Chondrocyte (in vitro differentiated cells): ENCODE measurements around the gene OLA1. TPM values are rescaled to one million over a fixed set of nuclear protein-coding genes. Genes with fewer than 3 reads are reported as not detected.

Experiments
- DNase-seq: peaks from one replicate; pipeline ENCODE4 v3.0.0; 2021; ENCODE audit warnings: mixed read lengths, low spot score
- H3K27ac Mint-ChIP-seq: one replicate; pipeline ENCODE4 v1.8.0; 2021; ENCODE audit warnings: mild to moderate bottlenecking, moderate library complexity, mixed read lengths; ENCODE audit not compliant: unreplicated experiment
- H3K27me3 Mint-ChIP-seq: 2 replicates; pipeline ENCODE4 v1.8.0; 2021; ENCODE audit warnings: low read depth, mixed read lengths
- H3K36me3 Mint-ChIP-seq: 2 replicates; pipeline ENCODE4 v1.8.0; 2021; ENCODE audit warnings: low read depth, mixed read lengths
- H3K4me1 Mint-ChIP-seq: 2 replicates; pipeline ENCODE4 v1.8.0; 2021; ENCODE audit warnings: low read depth, mild to moderate bottlenecking, mixed read lengths
- H3K4me3 Mint-ChIP-seq: one replicate; pipeline ENCODE4 v1.8.0; 2021; ENCODE audit warnings: mild to moderate bottlenecking, moderate library complexity, mixed read lengths; ENCODE audit not compliant: unreplicated experiment
- H3K9me3 Mint-ChIP-seq: 2 replicates; pipeline ENCODE4 v1.8.0; 2021; ENCODE audit warnings: low read depth, mixed read lengths
- total RNA-seq: library from RNA; stranded (reverse); gene quantifications from 3 replicates; pipeline ENCODE4 v1.2.1, GENCODE V29; 2021
- TF ChIP-seq, protein P1 (sequence below): fragments of 200-600 bp; sonication (generic); IDR thresholded peaks from 2 replicates; pipeline ENCODE4 v1.5.0; 2021; ENCODE audit warnings: antibody characterized with exemption, mild to moderate bottlenecking, moderate library complexity

The OLA1 gene
- total RNA-seq, 1 donor from 2014 or later, result 77.5 TPM

DNA sequence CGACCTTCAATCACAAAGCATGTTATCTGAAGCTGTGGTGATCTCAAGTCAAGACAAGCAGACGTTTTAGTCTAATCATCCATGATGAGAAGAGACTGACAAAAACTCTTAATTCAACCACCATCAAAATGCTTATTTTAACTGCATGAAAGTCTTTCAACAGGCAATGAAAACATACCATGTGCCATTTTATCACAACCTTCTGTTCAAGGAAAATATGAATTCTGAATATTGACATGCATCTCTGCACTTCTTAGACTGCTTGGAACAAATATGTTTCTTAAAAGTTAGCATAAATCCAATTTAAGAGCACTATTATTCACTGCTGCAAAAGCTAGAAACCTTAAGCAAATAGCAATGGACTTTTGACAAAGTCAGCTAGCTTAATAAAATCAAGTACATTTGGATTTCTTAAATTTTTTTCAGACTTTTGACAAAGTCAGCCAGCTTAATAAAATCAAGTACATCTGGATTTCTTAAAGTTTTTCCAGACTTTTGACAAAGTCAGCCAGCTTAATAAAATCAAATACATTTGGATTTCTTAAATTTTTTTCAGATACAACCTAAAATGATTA is 70.9 kb downstream of the OLA1 start:
- DNase-seq, result no peak
- peaks cover 24% of the 10 kb centered on the region for H3K9me3 Mint-ChIP-seq
- peaks cover 9% of the 10 kb centered on the region for H3K36me3 Mint-ChIP-seq
- no peak overlapping the region for H3K27ac Mint-ChIP-seq
- H3K27me3 Mint-ChIP-seq, result no peaks in the 10 kb centered on the region
- no peak overlapping the region for H3K4me3 Mint-ChIP-seq
- TF ChIP-seq, protein P1, sequence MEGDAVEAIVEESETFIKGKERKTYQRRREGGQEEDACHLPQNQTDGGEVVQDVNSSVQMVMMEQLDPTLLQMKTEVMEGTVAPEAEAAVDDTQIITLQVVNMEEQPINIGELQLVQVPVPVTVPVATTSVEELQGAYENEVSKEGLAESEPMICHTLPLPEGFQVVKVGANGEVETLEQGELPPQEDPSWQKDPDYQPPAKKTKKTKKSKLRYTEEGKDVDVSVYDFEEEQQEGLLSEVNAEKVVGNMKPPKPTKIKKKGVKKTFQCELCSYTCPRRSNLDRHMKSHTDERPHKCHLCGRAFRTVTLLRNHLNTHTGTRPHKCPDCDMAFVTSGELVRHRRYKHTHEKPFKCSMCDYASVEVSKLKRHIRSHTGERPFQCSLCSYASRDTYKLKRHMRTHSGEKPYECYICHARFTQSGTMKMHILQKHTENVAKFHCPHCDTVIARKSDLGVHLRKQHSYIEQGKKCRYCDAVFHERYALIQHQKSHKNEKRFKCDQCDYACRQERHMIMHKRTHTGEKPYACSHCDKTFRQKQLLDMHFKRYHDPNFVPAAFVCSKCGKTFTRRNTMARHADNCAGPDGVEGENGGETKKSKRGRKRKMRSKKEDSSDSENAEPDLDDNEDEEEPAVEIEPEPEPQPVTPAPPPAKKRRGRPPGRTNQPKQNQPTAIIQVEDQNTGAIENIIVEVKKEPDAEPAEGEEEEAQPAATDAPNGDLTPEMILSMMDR, result no peak
- H3K4me1 Mint-ChIP-seq, result peaks cover 18% of the 10 kb centered on the region

DNA sequence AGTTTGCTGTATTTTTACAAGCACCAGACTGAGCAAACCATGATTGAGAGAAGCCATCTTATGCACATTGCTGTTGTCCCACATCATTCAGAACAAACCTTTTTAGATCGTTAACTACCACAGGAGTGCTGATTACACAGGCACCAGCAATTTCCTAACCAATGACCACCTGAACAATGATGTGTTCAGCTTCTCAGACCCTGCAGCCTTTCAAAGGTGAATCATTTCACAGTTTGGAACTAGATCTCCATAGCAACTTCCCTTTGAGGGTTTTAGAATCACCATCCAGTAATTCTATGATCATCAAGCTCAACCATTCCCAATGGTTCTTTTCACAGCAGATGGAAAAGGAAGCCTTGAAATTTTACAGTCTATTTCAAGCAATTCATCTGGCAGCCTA is 71.4 kb downstream of the OLA1 start:
- H3K36me3 Mint-ChIP-seq, result peaks cover 11% of the 10 kb centered on the region
- TF ChIP-seq, protein P1, result no peak
- H3K9me3 Mint-ChIP-seq, result peaks cover 24% of the 10 kb centered on the region
- no peaks in the 10 kb centered on the region for H3K27me3 Mint-ChIP-seq
- no peak for DNase-seq
- peaks cover 18% of the 10 kb centered on the region for H3K4me1 Mint-ChIP-seq
- no peak overlapping the region for H3K4me3 Mint-ChIP-seq
- H3K27ac Mint-ChIP-seq, result no peak overlapping the region

DNA sequence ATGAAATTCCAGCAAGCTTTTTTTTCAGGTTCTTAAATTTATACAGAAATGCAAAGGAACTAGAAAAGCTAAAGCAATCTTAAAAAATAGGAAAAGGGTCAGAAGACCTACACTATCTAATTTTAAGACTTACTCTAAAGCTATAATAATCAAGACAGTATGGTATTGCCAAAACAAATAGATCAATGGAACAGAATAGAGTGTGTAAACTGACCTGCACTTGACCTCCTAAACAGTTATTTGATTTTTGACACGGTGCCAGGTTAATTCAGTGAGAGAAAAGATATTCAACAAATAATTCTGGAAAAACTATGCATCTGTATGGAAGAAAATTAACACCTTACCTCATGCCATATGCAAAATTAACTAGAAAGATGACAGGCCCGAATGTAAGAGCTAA is 73.6 kb downstream of the OLA1 start:
- H3K27ac Mint-ChIP-seq, result no peak overlapping the region
- H3K4me3 Mint-ChIP-seq, result no peak overlapping the region
- DNase-seq, result no peak
- H3K4me1 Mint-ChIP-seq, result peaks cover 7% of the 10 kb centered on the region
- TF ChIP-seq, protein P1, result no peak
- no peaks in the 10 kb centered on the region for H3K27me3 Mint-ChIP-seq
- peaks cover 12% of the 10 kb centered on the region for H3K36me3 Mint-ChIP-seq
- peaks cover 27% of the 10 kb centered on the region for H3K9me3 Mint-ChIP-seq

DNA sequence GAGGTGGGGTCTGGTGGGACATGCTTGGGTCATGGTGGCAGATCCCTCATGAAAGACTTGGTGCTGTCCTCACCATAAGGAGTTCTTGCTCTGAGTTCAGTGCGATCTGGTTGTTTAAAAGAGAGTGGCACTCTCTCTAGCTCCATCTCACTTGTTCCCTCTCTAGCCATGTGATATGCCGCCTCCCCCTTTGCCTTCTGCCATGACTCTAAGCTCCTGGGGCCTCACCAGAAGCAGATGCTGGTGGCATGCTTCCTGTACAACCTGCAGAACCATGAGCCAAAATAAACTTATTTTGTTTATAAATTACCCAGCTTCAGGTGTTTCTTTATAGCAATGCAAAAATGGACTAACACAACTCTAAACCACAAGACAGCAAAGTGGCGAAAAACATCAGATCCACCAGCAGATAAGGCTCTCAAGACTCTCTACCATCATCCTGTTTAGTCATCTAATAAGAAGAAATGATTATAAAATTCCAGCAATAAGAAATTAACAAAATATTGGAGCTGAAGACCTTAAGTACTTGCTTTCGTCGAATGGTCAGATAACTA is 75.5 kb downstream of the OLA1 start:
- peaks cover 43% of the 10 kb centered on the region for H3K9me3 Mint-ChIP-seq
- DNase-seq, result no peak
- H3K27ac Mint-ChIP-seq, result no peak overlapping the region
- H3K36me3 Mint-ChIP-seq, result peaks cover 21% of the 10 kb centered on the region
- no peak overlapping the region for H3K4me3 Mint-ChIP-seq
- H3K27me3 Mint-ChIP-seq, result no peaks in the 10 kb centered on the region
- H3K4me1 Mint-ChIP-seq, result peaks cover 7% of the 10 kb centered on the region
- TF ChIP-seq, protein P1, result no peak

DNA sequence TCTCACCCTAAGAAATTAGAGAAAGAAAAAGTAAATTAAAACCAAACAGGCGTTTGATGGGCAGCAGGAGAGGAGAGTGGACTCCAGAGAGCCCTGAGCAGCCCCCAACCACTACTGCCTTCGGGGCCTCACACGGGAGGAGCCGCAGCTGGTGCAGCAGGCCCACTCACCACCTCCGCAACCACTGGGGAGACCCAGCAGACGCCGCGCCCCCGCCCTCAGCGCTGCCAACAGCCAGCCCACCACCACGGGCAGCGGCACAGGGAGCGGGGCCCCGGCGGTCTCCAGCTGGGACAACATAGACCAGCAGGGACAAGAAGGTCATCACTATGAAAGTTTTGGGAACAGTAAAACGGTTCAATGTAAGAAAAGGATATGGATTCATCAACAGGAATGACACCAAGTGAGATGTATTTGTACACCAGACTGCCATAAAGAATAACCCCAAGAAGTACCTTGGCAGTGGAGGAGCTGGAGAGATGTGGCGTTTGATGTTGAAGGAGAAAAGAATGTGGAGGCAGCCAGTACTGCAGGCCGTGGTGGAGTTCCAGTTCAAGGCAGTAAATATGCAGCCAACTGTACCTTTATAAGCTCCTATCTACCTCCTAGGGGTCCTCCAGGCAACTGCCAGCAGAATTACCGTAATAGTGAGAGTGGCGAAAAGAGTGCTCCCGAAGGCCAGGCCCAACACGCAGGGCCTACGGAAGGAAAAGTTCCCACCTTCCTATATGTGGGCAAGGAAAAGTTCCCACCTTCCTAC is 76.5 kb downstream of the OLA1 start:
- H3K27ac Mint-ChIP-seq, result no peak overlapping the region
- H3K4me3 Mint-ChIP-seq, result no peak overlapping the region
- H3K4me1 Mint-ChIP-seq, result peaks cover 1% of the 10 kb centered on the region
- no peaks in the 10 kb centered on the region for H3K27me3 Mint-ChIP-seq
- TF ChIP-seq, protein P1, result no peak
- H3K36me3 Mint-ChIP-seq, result peaks cover 23% of the 10 kb centered on the region
- H3K9me3 Mint-ChIP-seq, result peaks cover 46% of the 10 kb centered on the region
- DNase-seq, result no peak
